ENCODE results near the gene SUSD4.

The SUSD4 gene

GRCh38 chr1:223269006-223269405, 95.0 kb downstream of the SUSD4 start:
- in situ Hi-C loops (cut with HindIII; ENCODE audit: low pct_ligation_motif_present, low sequenced_read_pairs), result no loop called here
- TF ChIP-seq CTCF (IDR thresholded peaks at IDR 0.05; ENCODE audit: low read depth, low read length, missing control alignments), result no peak
- no peak for DNase-seq

GRCh38 chr1:223266632-223267172, 97.3 kb downstream of the SUSD4 start:
- TF ChIP-seq CTCF (IDR thresholded peaks at IDR 0.05; ENCODE audit: low read depth, low read length, missing control alignments), result no peak
- Histone ChIP-seq H3K36me3 (replicated peaks) (no peaks in the 10 kb centered on the region), H3K27me3 (replicated peaks) (no peaks in the 10 kb centered on the region), H3K27ac (no peak overlapping the region), H3K4me3 (ENCODE audit: low read depth, low read length) (no peak overlapping the region)
- no peak for DNase-seq
- in situ Hi-C loops (cut with HindIII; ENCODE audit: low pct_ligation_motif_present, low sequenced_read_pairs), result no loop called here

More at GRCh38 chr1:223269006-223269405, 95.0 kb downstream of the SUSD4 start:
- H3K27me3 ChIP-seq (replicated peaks), result no peaks in the 10 kb centered on the region
- H3K27ac ChIP-seq, result no peak overlapping the region
- no peak overlapping the region for H3K4me3 ChIP-seq (ENCODE audit: low read depth, low read length)
- no peaks in the 10 kb centered on the region for H3K36me3 ChIP-seq (replicated peaks)

- in situ Hi-C loops (cut with HindIII; ENCODE audit: low pct_ligation_motif_present, low sequenced_read_pairs), result no loop called here
- no peaks in the 10 kb centered on the region for H3K27me3 ChIP-seq (replicated peaks)
- no peak overlapping the region for H3K27ac ChIP-seq
- no peaks in the 10 kb centered on the region for H3K36me3 ChIP-seq (replicated peaks)
- no peak for TF ChIP-seq CTCF (IDR thresholded peaks at IDR 0.05; ENCODE audit: low read depth, low read length, missing control alignments)
- no peak overlapping the region for H3K4me3 ChIP-seq (ENCODE audit: low read depth, low read length)
- no peak for DNase-seq
Observed at GRCh38 chr1:223264983-223265908, 98.7 kb downstream of the SUSD4 start.

- in situ Hi-C loops (cut with HindIII; ENCODE audit: low pct_ligation_motif_present, low sequenced_read_pairs), result no loop called here
- H3K4me3 ChIP-seq (ENCODE audit: low read depth, low read length), result no peak overlapping the region
- TF ChIP-seq CTCF (IDR thresholded peaks at IDR 0.05; ENCODE audit: low read depth, low read length, missing control alignments), result no peak
- no peaks in the 10 kb centered on the region for H3K27me3 ChIP-seq (replicated peaks)
- H3K36me3 ChIP-seq (replicated peaks), result no peaks in the 10 kb centered on the region
- DNase-seq, result no peak
- no peak overlapping the region for H3K27ac ChIP-seq
Observed at GRCh38 chr1:223264529-223264928, 99.4 kb downstream of the SUSD4 start.

GRCh38 chr1:223261914-223262313, 102.1 kb downstream of the SUSD4 start:
- in situ Hi-C loops (cut with HindIII; ENCODE audit: low pct_ligation_motif_present, low sequenced_read_pairs), result no loop called here
- H3K27me3 ChIP-seq (replicated peaks), result no peaks in the 10 kb centered on the region
- no peak for TF ChIP-seq CTCF (IDR thresholded peaks at IDR 0.05; ENCODE audit: low read depth, low read length, missing control alignments)
- H3K36me3 ChIP-seq (replicated peaks), result no peaks in the 10 kb centered on the region
- no peak overlapping the region for H3K27ac ChIP-seq
- no peak for DNase-seq
- H3K4me3 ChIP-seq (ENCODE audit: low read depth, low read length), result no peak overlapping the region
